Islet of Langerhans (tissue), 1 donor: ENCODE results near the gene ATP11A.

Source experiments
- FAIRE-seq: peaks from one replicate; lab custom pipeline; 2011; peaks lifted over from hg19 to GRCh38; lab: Jason Lieb, UNC

ATP11A gene

GRCh38 chr13:112761701-112762689 lies 72.2 kb downstream of the ATP11A start:
- FAIRE-seq: no peak

DNA sequence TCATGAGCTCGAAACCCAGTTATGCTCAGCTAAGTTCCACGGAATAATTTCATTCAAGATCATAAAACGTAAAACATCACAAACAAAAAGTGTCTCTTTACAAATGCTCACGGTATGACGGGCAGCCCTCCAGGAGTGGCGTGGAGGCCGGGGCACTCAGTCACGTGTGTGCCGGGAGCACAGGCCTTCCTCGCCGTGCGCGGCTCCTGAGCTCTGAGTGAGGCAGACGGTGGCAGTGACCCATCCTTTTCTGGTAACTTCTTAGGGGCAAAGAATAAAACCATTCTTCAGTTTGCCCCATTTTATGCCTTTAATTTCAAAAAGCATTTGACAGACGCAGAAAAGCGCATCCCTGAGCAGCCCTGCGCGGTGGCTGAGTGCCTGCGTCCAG lies 72.8 kb downstream of the ATP11A start:
- no peak for FAIRE-seq

- no peak for FAIRE-seq
These were observed 74.2 kb downstream of the ATP11A start for GRCh38 chr13:112764028-112764427.

DNA sequence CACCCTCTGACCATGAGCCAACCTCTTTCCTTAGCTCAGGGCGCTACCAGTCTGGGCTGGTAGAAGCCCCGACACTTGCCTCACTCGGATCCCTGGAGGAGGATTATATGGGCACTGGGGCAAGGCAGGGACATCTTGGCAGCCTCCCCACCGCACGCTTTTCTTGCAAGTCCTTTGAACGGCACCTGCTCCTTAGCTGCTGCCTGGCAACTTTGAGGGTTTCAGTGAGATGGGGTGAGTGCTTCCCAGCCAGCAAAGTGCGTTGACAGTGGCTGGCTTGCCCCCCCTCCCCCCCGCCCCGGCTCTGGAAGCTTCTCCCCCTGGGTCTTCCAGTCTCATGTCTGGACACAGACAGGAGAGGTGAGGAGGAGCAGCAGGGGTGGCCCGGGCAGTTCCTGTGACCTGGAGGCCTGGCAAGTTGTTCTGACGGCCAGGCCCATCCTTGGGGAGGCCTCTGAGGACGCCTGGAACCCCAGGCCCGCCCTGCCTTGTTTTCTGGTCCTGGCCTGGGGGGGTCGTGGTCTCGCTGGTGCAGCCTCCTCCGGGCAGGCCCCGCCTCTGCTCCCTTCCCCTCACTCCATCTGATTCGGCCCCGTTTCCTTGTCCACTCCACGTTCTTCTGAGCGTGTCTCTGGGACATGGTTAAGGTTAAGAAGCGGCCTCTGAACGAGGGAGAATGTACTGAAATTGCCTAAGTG lies 75.2 kb downstream of the ATP11A start:
- no peak for FAIRE-seq

- no peak for FAIRE-seq
These were observed 75.9 kb downstream of the ATP11A start for GRCh38 chr13:112765731-112766130.

DNA sequence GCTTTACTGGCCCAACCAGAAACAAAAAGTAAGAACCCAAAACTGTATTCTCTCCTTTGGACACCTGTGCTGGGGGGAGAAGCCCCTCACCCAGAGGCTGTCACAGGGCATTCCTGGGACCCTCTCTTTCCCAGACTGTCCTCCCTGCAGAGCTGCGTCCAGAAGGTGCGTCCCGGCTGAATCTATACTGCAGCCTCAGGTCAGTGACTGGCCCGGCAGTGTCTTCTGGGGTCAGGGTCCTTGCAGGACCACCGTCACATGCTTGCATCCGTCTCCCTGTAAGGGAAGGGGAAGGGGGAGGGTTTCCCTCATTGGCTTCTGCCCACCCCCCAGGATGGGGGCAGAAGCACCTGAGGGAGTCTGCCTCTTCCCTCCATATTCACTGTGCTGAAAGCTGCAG lies 76.5 kb downstream of the ATP11A start:
- FAIRE-seq: no peak

- no peak for FAIRE-seq
These were observed 78.0 kb downstream of the ATP11A start for GRCh38 chr13:112767506-112768471.

- no peak for FAIRE-seq
These were observed 79.1 kb downstream of the ATP11A start for GRCh38 chr13:112768795-112769481.

DNA sequence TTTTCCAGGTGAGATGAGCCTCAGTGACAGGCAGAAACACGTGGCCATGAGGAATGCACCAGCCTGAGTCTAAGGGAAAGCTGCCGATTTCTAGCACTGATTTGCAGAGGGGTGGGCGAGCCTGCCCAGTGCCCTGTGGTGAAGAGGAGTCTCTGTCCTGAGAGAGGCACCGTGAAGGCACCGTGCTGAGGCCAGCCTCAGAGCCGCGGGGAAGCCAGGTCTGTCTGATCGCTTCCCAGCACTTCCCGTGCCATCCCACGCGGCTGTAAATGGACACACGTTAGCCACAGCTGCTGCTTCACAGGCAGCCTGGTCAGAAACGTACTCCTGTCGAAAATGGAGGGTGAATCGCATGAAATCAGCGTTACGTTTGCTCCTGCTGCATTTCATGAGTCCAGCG lies 79.8 kb downstream of the ATP11A start:
- FAIRE-seq: no peak

DNA sequence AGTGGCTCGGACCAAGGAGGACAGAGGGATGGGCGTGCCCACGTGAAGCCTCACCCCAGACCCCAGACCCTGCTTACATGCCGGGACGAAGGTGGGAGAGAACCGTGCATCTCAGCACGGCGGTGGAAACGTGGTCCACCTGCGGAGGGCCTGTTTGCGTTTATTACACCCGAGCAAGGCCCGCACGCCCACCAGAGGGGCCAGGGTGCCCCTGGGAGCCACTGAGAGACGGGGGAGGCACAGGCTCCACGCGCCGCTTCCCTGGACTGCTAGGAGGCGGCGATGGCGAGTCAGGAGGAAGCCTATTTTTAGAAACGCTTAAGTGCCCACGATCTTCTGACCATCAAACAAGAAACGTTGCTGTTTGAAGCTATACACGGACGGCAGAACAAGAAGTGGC lies 80.7 kb downstream of the ATP11A start:
- no peak for FAIRE-seq

GRCh38 chr13:112771139-112771876 lies 81.5 kb downstream of the ATP11A start:
- FAIRE-seq: no peak

GRCh38 chr13:112771877-112772538 lies 82.2 kb downstream of the ATP11A start:
- FAIRE-seq: no peak

GRCh38 chr13:112772539-112772909 lies 82.7 kb downstream of the ATP11A start:
- FAIRE-seq: no peak

DNA sequence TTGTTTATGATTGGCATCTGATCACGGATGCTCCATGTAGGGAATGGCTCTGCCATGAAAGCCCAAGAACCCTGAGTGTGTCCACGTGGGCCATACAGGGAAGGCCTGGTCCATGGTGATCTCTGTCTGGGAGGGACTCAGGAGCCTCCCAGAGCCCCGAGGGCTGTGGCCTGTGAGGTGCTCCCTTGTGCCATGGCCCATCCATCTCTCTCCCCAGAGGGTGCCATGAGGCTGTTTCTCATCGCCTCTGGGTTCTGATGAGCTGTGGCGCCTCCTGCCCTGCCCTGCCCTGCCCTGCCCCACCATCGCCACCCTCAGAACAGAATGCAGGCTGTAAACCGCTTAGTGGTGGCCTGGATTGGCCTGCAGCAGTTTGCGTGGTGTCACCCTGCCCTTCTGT lies 83.1 kb downstream of the ATP11A start:
- no peak for FAIRE-seq

- FAIRE-seq: no peak
These were observed 84.0 kb downstream of the ATP11A start for GRCh38 chr13:112773601-112774447.

- no peak for FAIRE-seq
These were observed 84.6 kb downstream of the ATP11A start for GRCh38 chr13:112774448-112774792.

- FAIRE-seq: no peak
These were observed 85.2 kb downstream of the ATP11A start for GRCh38 chr13:112774829-112775565.

- no peak for FAIRE-seq
These were observed 86.0 kb downstream of the ATP11A start for GRCh38 chr13:112775791-112776279.

GRCh38 chr13:112776354-112776753 lies 86.5 kb downstream of the ATP11A start:
- no peak for FAIRE-seq
